HEK293 (cell line): Measurements from ENCODE around the gene TLCD3B.

Experiments used
- CTCF ChIP-seq: fragments of 450-650 bp; formaldehyde crosslinking; IDR thresholded peaks from 2 replicates; pipeline ENCODE4 v1.5.1; 2016; ENCODE audit warnings: missing biosample characterization, missing genetic modification characterization
- KLF16 ChIP-seq: fragments of 450-650 bp; formaldehyde crosslinking; IDR thresholded peaks from 2 replicates; pipeline ENCODE4 v1.5.1; 2017; ENCODE audit warnings: missing biosample characterization, missing genetic modification characterization
- KLF7 ChIP-seq: fragments of 450-650 bp; formaldehyde crosslinking; IDR thresholded peaks from 2 replicates; pipeline ENCODE4 v1.5.1; 2016; ENCODE audit warnings: missing biosample characterization, missing genetic modification characterization, borderline replicate concordance
- MEIS1 ChIP-seq: sonication (generic); formaldehyde crosslinking; IDR thresholded peaks from 2 replicates; pipeline ENCODE4 v1.8.1; 2022; ENCODE audit warnings: missing genetic modification reagents, mild to moderate bottlenecking, borderline replicate concordance
- PRDM2 ChIP-seq: fragments of 450-650 bp; formaldehyde crosslinking; IDR thresholded peaks from 2 replicates; pipeline ENCODE4 v1.5.1; 2016; ENCODE audit warnings: missing biosample characterization, missing genetic modification characterization, borderline replicate concordance
- YY2 ChIP-seq: fragments of 450-650 bp; formaldehyde crosslinking; IDR thresholded peaks from 2 replicates; pipeline ENCODE4 v1.5.1; 2016; ENCODE audit warnings: missing biosample characterization, missing genetic modification characterization
- ZBTB21 ChIP-seq: fragments of 450-650 bp; formaldehyde crosslinking; IDR thresholded peaks from 2 replicates; pipeline ENCODE4 v1.5.1; 2017; ENCODE audit warnings: missing biosample characterization, missing genetic modification characterization
- ZFP41 ChIP-seq: fragments of 450-650 bp; formaldehyde crosslinking; IDR thresholded peaks from 2 replicates; pipeline ENCODE4 v1.5.1; 2016; ENCODE audit warnings: missing biosample characterization, missing genetic modification characterization, borderline replicate concordance
- ZNF112 ChIP-seq: fragments of 450-650 bp; formaldehyde crosslinking; IDR thresholded peaks from 2 replicates; pipeline ENCODE4 v1.5.0; 2017; ENCODE audit warnings: missing biosample characterization, missing genetic modification characterization
- ZNF121 ChIP-seq: fragments of 450-650 bp; formaldehyde crosslinking; IDR thresholded peaks from 2 replicates; pipeline ENCODE4 v1.5.1; 2016; ENCODE audit warnings: missing biosample characterization, missing genetic modification characterization
- ZNF248 ChIP-seq: fragments of 450-650 bp; formaldehyde crosslinking; IDR thresholded peaks from 2 replicates; pipeline ENCODE4 v1.5.1; 2017; ENCODE audit warnings: missing biosample characterization, missing genetic modification characterization
- ZNF350 ChIP-seq: fragments of 450-650 bp; formaldehyde crosslinking; IDR thresholded peaks from 2 replicates; pipeline ENCODE4 v1.5.0; 2017; ENCODE audit warnings: missing biosample characterization, mild to moderate bottlenecking, missing genetic modification characterization
- ZNF561 ChIP-seq: fragments of 450-650 bp; IDR thresholded peaks from 2 replicates; pipeline ENCODE4 v1.5.1; 2018; ENCODE audit warnings: missing biosample characterization, missing genetic modification characterization, borderline replicate concordance

GRCh38 chr16:30030011-30030685 lies 923 bp downstream of the TLCD3B start:
- TF ChIP-seq CTCF = no peak
- TF ChIP-seq ZFP41 (tag by site-specific recombination) = no peak
- TF ChIP-seq KLF16 (tag by site-specific recombination) = no peak
- no peak for TF ChIP-seq YY2 (tag by site-specific recombination)
- TF ChIP-seq PRDM2 (tag by site-specific recombination) = no peak
- no peak for TF ChIP-seq MEIS1 (CRISPR knock-in tag)
- no peak for TF ChIP-seq ZNF561 (tag by site-specific recombination)
- no peak for TF ChIP-seq ZBTB21 (tag by site-specific recombination)
- TF ChIP-seq ZNF112 (tag by site-specific recombination) = no peak
- TF ChIP-seq ZNF350 (tag by site-specific recombination) = no peak
- TF ChIP-seq KLF7 = no peak
- no peak for TF ChIP-seq ZNF248 (tag by site-specific recombination)
- TF ChIP-seq ZNF121 = no peak
